Measurements from ENCODE around the gene UQCRC2.
"Not testable (repeated sequence)": the region's sequence is repeated elsewhere in the genome, so short reads cannot be mapped to it uniquely, and the experiment has no call there.

The UQCRC2 gene

DNA sequence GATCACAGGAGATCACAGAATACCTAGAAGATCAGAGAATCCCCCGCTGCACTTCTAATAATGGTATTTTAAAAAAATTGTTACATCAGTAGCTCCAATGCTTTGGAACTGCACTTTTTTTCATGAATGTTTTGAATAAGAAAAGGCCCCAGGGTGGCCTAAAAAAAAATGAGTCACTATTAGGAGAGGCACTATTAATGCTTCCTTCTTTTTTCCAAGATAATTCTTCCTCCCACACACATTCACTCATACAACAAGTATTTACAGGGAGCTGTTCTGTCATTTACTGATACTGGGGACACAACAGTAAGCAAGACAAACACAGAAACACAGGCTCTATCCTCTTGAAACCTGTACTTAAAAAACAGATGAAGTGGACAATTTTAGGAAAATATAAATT is 48.4 kb downstream of the UQCRC2 start:
- H3K4me1 ChIP-seq (ENCODE audit: control insufficient read depth in 1 of 2, insufficient read depth in 2 of 2, low read length in 2 of 2): peaks cover 0 to 7% of the 10 kb centered on the region in 2 donors
- peak overlapping the region; percentile 7 to 43 for H3K4me3 ChIP-seq (ENCODE audit: low read depth in 1 of 2, low read length in 2 of 2)
- no peaks in the 10 kb centered on the region for H3K27me3 ChIP-seq (ENCODE audit: low read depth, low read length)
- no peaks in the 10 kb centered on the region for H3K36me3 ChIP-seq (ENCODE audit: control insufficient read depth in 1 of 2, insufficient read depth in 2 of 2, low read length in 2 of 2)
- H3K27ac ChIP-seq (ENCODE audit: low read length): no peak overlapping the region
- no peaks in the 10 kb centered on the region for H3K9me3 ChIP-seq (ENCODE audit: control insufficient read depth in 1 of 2, low read length in 2 of 2)

DNA sequence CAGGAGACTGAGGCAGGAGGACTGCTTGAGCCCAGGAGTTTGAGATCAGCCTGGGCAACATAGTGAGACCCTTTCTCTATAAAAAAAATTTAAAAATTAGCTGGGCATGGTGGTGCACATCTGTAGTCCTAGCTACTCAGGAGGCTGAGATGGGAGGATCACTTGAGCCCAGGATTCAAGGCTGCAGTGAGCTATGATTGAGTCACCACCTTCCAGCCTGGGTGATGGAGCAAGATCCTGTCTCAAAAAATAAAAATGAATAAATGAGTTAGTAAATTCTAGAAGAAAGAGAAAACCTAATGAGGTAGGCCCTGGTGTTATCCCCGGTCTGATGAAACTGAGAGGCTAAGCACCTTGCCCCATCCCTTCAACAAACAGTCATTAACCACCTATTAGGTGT is 48.9 kb downstream of the UQCRC2 start:
- peaks cover 1 to 10% of the 10 kb centered on the region in 2 donors for H3K4me1 ChIP-seq (ENCODE audit: control insufficient read depth in 1 of 2, insufficient read depth in 2 of 2, low read length in 2 of 2)
- H3K27ac ChIP-seq (ENCODE audit: low read length); H3K27me3 ChIP-seq (ENCODE audit: low read depth, low read length); H3K9me3 ChIP-seq (ENCODE audit: control insufficient read depth in 1 of 2, low read length in 2 of 2); H3K36me3 ChIP-seq (ENCODE audit: control insufficient read depth in 1 of 2, insufficient read depth in 2 of 2, low read length in 2 of 2); H3K4me3 ChIP-seq (ENCODE audit: low read depth in 1 of 2, low read length in 2 of 2): not testable (repeated sequence)

GRCh38 chr16:22003195-22003594 is 50.0 kb downstream of the UQCRC2 start:
- Histone ChIP-seq H3K4me3 (ENCODE audit: low read depth in 1 of 2, low read length in 2 of 2) (no peak overlapping the region), H3K4me1 (ENCODE audit: control insufficient read depth in 1 of 2, insufficient read depth in 2 of 2, low read length in 2 of 2) (peaks cover 4 to 14% of the 10 kb centered on the region in 2 donors), H3K27me3 (ENCODE audit: low read depth, low read length) (no peaks in the 10 kb centered on the region), H3K27ac (ENCODE audit: low read length) (no peak overlapping the region), H3K36me3 (ENCODE audit: control insufficient read depth in 1 of 2, insufficient read depth in 2 of 2, low read length in 2 of 2) (no peaks in the 10 kb centered on the region), H3K9me3 (ENCODE audit: control insufficient read depth in 1 of 2, low read length in 2 of 2) (no peaks in the 10 kb centered on the region)

DNA sequence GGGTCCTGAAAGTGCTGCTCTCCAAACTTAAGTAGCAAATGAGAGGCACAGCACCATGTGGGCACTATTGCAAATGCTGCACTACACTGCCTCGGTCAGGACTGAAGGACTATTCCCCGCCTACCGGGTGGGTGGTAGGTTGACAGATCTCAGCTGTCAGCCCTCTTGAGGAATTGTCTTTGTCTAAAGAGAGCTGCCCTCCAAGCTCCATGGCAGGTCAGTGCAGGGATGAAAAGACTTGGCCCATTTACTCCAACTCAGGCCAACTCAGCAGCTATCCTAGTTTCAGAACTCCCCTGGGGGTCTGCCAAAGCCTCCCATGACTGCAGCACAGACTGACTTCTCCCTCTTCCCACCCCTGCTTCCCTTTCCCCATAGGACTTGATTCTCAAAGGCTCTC is 51.2 kb downstream of the UQCRC2 start:
- peaks cover 4 to 22% of the 10 kb centered on the region in 2 donors for H3K4me1 ChIP-seq (ENCODE audit: control insufficient read depth in 1 of 2, insufficient read depth in 2 of 2, low read length in 2 of 2)
- H3K4me3 ChIP-seq (ENCODE audit: low read depth in 1 of 2, low read length in 2 of 2): no peak overlapping the region
- no peaks in the 10 kb centered on the region for H3K9me3 ChIP-seq (ENCODE audit: control insufficient read depth in 1 of 2, low read length in 2 of 2)
- H3K36me3 ChIP-seq (ENCODE audit: control insufficient read depth in 1 of 2, insufficient read depth in 2 of 2, low read length in 2 of 2): no peaks in the 10 kb centered on the region
- H3K27ac ChIP-seq (ENCODE audit: low read length): no peak overlapping the region
- no peaks in the 10 kb centered on the region for H3K27me3 ChIP-seq (ENCODE audit: low read depth, low read length)

GRCh38 chr16:22005746-22006145 is 52.6 kb downstream of the UQCRC2 start:
- Histone ChIP-seq H3K9me3 (ENCODE audit: control insufficient read depth in 1 of 2, low read length in 2 of 2) (no peaks in the 10 kb centered on the region), H3K27me3 (ENCODE audit: low read depth, low read length) (no peaks in the 10 kb centered on the region), H3K4me1 (ENCODE audit: control insufficient read depth in 1 of 2, insufficient read depth in 2 of 2, low read length in 2 of 2) (peaks cover 4 to 22% of the 10 kb centered on the region in 2 donors), H3K27ac (ENCODE audit: low read length) (no peak overlapping the region), H3K4me3 (ENCODE audit: low read depth in 1 of 2, low read length in 2 of 2) (no peak overlapping the region), H3K36me3 (ENCODE audit: control insufficient read depth in 1 of 2, insufficient read depth in 2 of 2, low read length in 2 of 2) (no peaks in the 10 kb centered on the region)

- Histone ChIP-seq H3K4me1 (ENCODE audit: control insufficient read depth in 1 of 2, insufficient read depth in 2 of 2, low read length in 2 of 2) (peaks cover 4 to 16% of the 10 kb centered on the region in 2 donors), H3K27ac (ENCODE audit: low read length) (no peak overlapping the region), H3K4me3 (ENCODE audit: low read depth in 1 of 2, low read length in 2 of 2) (peak overlapping the region in 1 of 2 donors; percentile 94), H3K36me3 (ENCODE audit: control insufficient read depth in 1 of 2, insufficient read depth in 2 of 2, low read length in 2 of 2) (no peaks in the 10 kb centered on the region), H3K9me3 (ENCODE audit: control insufficient read depth in 1 of 2, low read length in 2 of 2) (no peaks in the 10 kb centered on the region), H3K27me3 (ENCODE audit: low read depth, low read length) (no peaks in the 10 kb centered on the region)
Observed at GRCh38 chr16:22006636-22007035, 53.5 kb downstream of the UQCRC2 start.

DNA sequence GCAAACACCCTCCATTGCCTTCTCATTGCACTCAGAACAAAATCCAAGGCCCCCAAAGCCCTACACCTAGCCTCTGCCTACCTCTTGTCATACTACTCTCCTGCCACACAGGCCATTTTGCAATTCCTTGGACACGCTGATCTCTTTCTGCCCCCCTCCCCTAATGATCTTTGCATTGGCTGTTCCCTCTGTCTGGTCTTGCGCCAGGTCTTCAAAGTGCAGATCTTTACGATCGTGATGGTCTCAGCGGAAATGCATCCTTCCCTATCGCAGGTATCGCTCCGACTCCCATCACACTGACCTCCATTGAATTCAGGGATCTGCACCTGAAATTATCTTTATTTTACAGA is 54.0 kb downstream of the UQCRC2 start:
- H3K9me3 ChIP-seq (ENCODE audit: control insufficient read depth in 1 of 2, low read length in 2 of 2): no peaks in the 10 kb centered on the region
- peaks cover 4 to 16% of the 10 kb centered on the region in 2 donors for H3K4me1 ChIP-seq (ENCODE audit: control insufficient read depth in 1 of 2, insufficient read depth in 2 of 2, low read length in 2 of 2)
- peak overlapping the region; percentile 51 for H3K27ac ChIP-seq (ENCODE audit: low read length)
- no peaks in the 10 kb centered on the region for H3K27me3 ChIP-seq (ENCODE audit: low read depth, low read length)
- H3K4me3 ChIP-seq (ENCODE audit: low read depth in 1 of 2, low read length in 2 of 2): peak overlapping the region; percentile 75 to 94
- H3K36me3 ChIP-seq (ENCODE audit: control insufficient read depth in 1 of 2, insufficient read depth in 2 of 2, low read length in 2 of 2): no peaks in the 10 kb centered on the region

GRCh38 chr16:22007509-22008214 is 54.5 kb downstream of the UQCRC2 start, which contains the start of gene MOSMO:
MOSMO (plus strand) TSS chr16:22008111; CDS start chr16:22008302, 191 bp downstream.
- Histone ChIP-seq H3K36me3 (ENCODE audit: control insufficient read depth in 1 of 2, insufficient read depth in 2 of 2, low read length in 2 of 2) (no peaks in the 10 kb centered on the region), H3K4me1 (ENCODE audit: control insufficient read depth in 1 of 2, insufficient read depth in 2 of 2, low read length in 2 of 2) (peaks cover 4 to 16% of the 10 kb centered on the region in 2 donors), H3K4me3 (ENCODE audit: low read depth in 1 of 2, low read length in 2 of 2) (peak within 1 kb of the TSS; percentile 75 to 94), H3K27ac (ENCODE audit: low read length) (peak within 1 kb of the TSS; percentile 51), H3K9me3 (ENCODE audit: control insufficient read depth in 1 of 2, low read length in 2 of 2) (no peaks in the 10 kb centered on the region), H3K27me3 (ENCODE audit: low read depth, low read length) (no peaks in the 10 kb centered on the region)

DNA sequence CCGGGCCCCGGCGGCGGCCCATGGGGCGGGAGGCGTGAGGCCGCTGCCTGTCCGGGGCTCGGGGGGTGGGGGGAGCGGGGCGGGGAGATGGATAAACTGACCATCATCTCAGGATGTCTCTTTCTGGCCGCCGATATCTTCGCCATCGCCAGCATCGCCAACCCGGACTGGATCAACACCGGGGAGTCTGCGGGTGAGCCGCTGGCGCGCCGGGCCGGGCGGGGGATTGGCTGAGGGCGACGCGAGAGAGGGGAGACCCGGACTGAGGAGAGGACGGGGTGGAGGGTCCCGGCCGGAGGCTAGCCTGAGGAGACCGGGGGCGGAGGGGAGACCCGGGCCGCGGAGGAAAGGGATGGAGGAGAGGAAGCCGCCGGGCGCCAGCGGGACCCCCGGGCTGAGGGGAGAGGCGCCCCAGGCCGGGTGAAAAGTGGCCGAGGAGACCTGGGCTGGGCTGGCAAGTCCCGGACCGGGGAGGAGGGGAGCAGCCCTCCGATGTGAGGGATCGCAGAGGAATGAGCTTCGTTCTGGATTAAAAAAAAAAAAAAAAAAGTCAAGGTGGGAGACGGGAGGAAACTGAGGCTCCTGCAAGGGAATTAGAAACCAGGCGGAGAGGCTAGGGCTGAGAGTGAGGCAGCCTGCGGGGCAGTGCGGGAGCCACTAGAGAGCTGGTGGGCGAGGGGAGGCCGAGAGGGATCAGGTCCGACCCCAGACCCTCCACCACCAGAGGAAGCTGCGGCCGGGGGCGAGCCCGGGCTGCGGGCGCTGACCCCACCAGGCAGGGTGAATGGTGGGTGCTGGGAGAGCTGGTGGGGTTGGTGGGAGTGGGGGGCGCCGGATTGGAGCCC is 55.3 kb downstream of the UQCRC2 start:
- Histone ChIP-seq H3K4me1 (ENCODE audit: control insufficient read depth in 1 of 2, insufficient read depth in 2 of 2, low read length in 2 of 2) (peaks cover 4 to 16% of the 10 kb centered on the region in 2 donors), H3K4me3 (ENCODE audit: low read depth in 1 of 2, low read length in 2 of 2) (peak overlapping the region; percentile 66 to 89), H3K27me3 (ENCODE audit: low read depth, low read length) (no peaks in the 10 kb centered on the region), H3K27ac (ENCODE audit: low read length) (no peak overlapping the region), H3K36me3 (ENCODE audit: control insufficient read depth in 1 of 2, insufficient read depth in 2 of 2, low read length in 2 of 2) (no peaks in the 10 kb centered on the region), H3K9me3 (ENCODE audit: control insufficient read depth in 1 of 2, low read length in 2 of 2) (no peaks in the 10 kb centered on the region)

- Histone ChIP-seq H3K9me3 (ENCODE audit: control insufficient read depth in 1 of 2, low read length in 2 of 2) (no peaks in the 10 kb centered on the region), H3K27me3 (ENCODE audit: low read depth, low read length) (no peaks in the 10 kb centered on the region), H3K27ac (ENCODE audit: low read length) (no peak overlapping the region), H3K4me3 (ENCODE audit: low read depth in 1 of 2, low read length in 2 of 2) (no peak overlapping the region), H3K36me3 (ENCODE audit: control insufficient read depth in 1 of 2, insufficient read depth in 2 of 2, low read length in 2 of 2) (no peaks in the 10 kb centered on the region), H3K4me1 (ENCODE audit: control insufficient read depth in 1 of 2, insufficient read depth in 2 of 2, low read length in 2 of 2) (peaks cover 9 to 16% of the 10 kb centered on the region in 2 donors)
Observed at GRCh38 chr16:22010902-22011301, 57.7 kb downstream of the UQCRC2 start.

DNA sequence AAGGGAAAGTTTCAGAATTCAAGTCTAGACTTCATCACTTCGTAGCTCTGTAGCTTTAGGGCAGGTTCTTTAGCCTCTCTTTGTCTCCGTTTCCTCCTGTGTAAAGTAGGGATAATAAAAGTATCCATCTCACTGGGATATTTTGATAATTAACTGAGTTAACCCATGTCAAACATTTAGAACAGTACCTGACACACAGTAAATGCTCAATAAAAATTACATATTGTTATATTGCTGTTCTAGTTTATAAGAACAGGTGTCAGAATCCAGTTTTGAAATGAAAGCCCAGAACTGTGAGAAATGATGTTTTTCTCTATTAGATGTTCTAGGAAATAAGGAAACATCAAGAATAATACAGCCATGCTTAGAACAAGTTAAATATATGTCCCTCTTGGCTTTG is 59.1 kb downstream of the UQCRC2 start:
- no peak overlapping the region for H3K4me3 ChIP-seq (ENCODE audit: low read depth in 1 of 2, low read length in 2 of 2)
- no peaks in the 10 kb centered on the region for H3K27me3 ChIP-seq (ENCODE audit: low read depth, low read length)
- peaks cover 6 to 11% of the 10 kb centered on the region in 2 donors for H3K4me1 ChIP-seq (ENCODE audit: control insufficient read depth in 1 of 2, insufficient read depth in 2 of 2, low read length in 2 of 2)
- no peak overlapping the region for H3K27ac ChIP-seq (ENCODE audit: low read length)
- no peaks in the 10 kb centered on the region for H3K36me3 ChIP-seq (ENCODE audit: control insufficient read depth in 1 of 2, insufficient read depth in 2 of 2, low read length in 2 of 2)
- H3K9me3 ChIP-seq (ENCODE audit: control insufficient read depth in 1 of 2, low read length in 2 of 2): no peaks in the 10 kb centered on the region

Measured in muscle layer of duodenum (tissue), 2 donors.